ENCODE results near the gene DAGLB. TPM values are rescaled to one million over a fixed set of nuclear protein-coding genes. Genes with fewer than 3 reads are reported as not detected.

Gene DAGLB
- total and polyA plus RNA-seq, 11 donors, result 4.1 to 17.2 (median 7.4) TPM

DNA sequence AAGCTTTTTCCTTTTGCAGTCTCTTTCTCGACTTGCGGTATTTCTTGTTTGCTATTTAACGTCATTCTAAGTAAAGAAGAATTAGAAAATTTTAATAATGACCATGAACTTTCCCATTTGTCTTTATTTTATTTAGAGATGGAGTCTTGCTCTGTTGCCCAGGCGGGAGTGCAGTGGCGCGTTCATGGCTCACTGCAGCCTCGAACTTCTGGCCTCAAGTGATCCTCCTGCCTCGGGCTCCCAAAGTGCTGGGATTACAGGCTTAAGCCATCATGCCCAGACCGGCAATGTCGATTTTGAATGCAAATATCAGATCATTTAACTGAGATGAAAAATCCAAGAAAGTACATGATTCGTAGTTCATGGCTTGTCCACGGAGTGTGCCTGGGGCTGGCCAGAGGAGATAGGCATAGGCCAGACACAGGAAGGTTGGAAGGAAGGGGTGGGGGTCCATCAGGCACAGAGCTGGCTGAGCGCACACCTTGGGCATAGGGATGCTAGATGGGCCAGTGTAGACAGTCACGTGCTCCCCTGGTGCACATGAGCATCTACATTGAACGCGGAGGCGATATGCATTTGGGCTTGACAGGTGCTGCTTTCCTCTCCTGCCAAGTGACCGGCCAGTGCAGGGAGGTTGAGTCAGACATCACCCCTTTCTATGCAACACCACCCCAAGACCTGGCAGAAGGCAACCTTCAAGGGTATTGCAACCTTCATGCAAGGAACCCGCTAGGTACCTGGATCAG is 38.9 kb upstream of the DAGLB start:
- WGBS, 4 donors, result 91 to 95% (median 95%) methylated on average over 18 to 19 of the region's 19 CpGs
- no peaks in the 10 kb centered on the region for H3K27me3 ChIP-seq

DNA sequence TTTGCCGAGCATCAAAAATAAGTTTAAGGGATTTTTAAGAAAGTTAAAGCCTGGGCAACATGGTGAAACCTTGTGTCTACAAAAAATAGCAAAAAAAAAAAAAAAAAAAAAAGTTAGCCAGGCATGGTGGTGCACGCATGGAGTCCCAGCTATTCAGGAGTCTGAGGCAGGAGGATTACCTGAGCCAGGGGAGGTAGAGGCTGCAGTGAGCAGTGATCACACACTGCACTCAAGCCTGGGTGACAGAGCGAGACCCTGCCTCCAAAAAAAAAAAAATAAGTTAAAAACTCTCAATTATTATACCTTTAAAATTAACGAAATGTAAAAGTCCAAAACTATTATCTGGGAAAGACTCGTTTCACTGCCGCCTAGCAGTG is 35.0 kb upstream of the DAGLB start:
- intact Hi-C loops (cut with DNase I), result no loop called here
- Histone ChIP-seq H3K27ac (peak overlapping the region; percentile 61 to 98 (median 95)), H3K4me3 (peak overlapping the region; percentile 83 to 100 (median 98)), H3K27me3 (no peaks in the 10 kb centered on the region), H3K9me3 (no peaks in the 10 kb centered on the region), H3K36me3 (peaks cover 0 to 27% (median 0%) of the 10 kb centered on the region in 9 donors), H3K4me1 (peaks cover 11 to 57% (median 44%) of the 10 kb centered on the region in 12 donors)
- WGBS, 4 donors, result 28 to 39% (median 35%) methylated on average over 6 of the region's 6 CpGs
- DNase-seq, result no peak
- TF ChIP-seq, protein P1, sequence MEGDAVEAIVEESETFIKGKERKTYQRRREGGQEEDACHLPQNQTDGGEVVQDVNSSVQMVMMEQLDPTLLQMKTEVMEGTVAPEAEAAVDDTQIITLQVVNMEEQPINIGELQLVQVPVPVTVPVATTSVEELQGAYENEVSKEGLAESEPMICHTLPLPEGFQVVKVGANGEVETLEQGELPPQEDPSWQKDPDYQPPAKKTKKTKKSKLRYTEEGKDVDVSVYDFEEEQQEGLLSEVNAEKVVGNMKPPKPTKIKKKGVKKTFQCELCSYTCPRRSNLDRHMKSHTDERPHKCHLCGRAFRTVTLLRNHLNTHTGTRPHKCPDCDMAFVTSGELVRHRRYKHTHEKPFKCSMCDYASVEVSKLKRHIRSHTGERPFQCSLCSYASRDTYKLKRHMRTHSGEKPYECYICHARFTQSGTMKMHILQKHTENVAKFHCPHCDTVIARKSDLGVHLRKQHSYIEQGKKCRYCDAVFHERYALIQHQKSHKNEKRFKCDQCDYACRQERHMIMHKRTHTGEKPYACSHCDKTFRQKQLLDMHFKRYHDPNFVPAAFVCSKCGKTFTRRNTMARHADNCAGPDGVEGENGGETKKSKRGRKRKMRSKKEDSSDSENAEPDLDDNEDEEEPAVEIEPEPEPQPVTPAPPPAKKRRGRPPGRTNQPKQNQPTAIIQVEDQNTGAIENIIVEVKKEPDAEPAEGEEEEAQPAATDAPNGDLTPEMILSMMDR (IDR thresholded peaks at IDR 0.05), result no peak
- no peak for TF ChIP-seq POLR2A (IDR thresholded peaks at IDR 0.05)
- ATAC-seq, result no peak

More for the DNA sequence above, 38.9 kb upstream of the DAGLB start:
- Histone ChIP-seq H3K4me3 (no peak overlapping the region), H3K4me1 (peaks cover 4 to 24% (median 18%) of the 10 kb centered on the region in 12 donors), H3K27ac (no peak overlapping the region), H3K9me3 (peaks cover 0 to 8% (median 0%) of the 10 kb centered on the region in 12 donors), H3K36me3 (peaks cover 0 to 6% (median 0%) of the 10 kb centered on the region in 9 donors)
- ATAC-seq (no peak), DNase-seq (no peak)
- intact Hi-C loops (cut with DNase I), result no loop called here
- TF ChIP-seq, protein P1 (IDR thresholded peaks at IDR 0.05), result no peak

DNA sequence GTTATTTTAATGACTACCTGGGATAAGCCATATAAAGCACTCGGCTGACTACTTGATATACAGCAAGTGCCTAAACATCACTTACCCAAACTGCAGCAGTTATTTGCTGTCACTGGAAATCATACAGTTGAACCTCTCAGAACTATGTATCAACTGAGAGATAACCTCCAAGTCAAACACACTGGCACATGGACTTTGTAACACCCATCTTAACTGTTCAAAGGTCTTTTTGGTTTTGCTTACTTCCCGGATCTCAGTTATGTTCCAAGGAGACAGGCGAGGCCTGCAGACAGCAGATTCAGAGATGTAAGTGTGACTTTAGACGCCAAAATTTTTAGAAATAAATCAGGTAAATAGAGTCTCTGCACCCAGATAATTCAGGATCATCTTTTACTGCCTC is 34.6 kb upstream of the DAGLB start:
- TF ChIP-seq, protein P1 (IDR thresholded peaks at IDR 0.05), result no peak
- TF ChIP-seq POLR2A (IDR thresholded peaks at IDR 0.05), result no peak
- Histone ChIP-seq H3K4me3 (peak overlapping the region in 10 of 12 donors; percentile 83 to 100 (median 98)), H3K4me1 (peaks cover 11 to 61% (median 47%) of the 10 kb centered on the region in 12 donors), H3K36me3 (peaks cover 0 to 30% (median 0%) of the 10 kb centered on the region in 9 donors), H3K27ac (peak overlapping the region in 2 of 12 donors; percentile 96 to 97), H3K9me3 (no peaks in the 10 kb centered on the region), H3K27me3 (no peaks in the 10 kb centered on the region)
- intact Hi-C loops (cut with DNase I), result no loop called here
- ATAC-seq (no peak), DNase-seq (no peak)
- 56 to 72% (median 65%) methylated on average over 4 of the region's 4 CpGs for WGBS, 4 donors

DNA sequence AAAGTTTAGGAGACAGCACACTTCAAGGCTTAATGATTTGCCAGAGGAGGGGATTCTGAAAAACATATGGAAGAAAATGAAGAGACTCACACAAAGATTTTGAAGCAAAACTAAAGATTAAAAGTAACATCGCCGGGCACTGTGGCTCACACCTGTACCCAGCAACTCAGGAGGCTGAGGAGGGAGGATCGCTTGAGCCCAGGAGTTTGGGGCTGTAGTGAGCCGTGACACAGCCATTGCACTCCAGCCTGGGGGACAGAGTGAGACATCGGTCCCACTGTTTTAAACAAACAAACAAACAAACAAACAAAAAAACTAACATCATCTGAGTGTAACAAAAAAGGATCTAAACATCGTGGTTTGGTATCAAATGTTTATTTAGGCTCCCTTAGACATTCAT is 33.7 kb upstream of the DAGLB start:
- peak overlapping the region in 3 of 12 donors; percentile 6 to 99 (median 13) for H3K4me3 ChIP-seq
- no peaks in the 10 kb centered on the region for H3K27me3 ChIP-seq
- no peaks in the 10 kb centered on the region for H3K9me3 ChIP-seq
- no peak overlapping the region for H3K27ac ChIP-seq
- intact Hi-C loops (cut with DNase I), result no loop called here
- peaks cover 11 to 70% (median 53%) of the 10 kb centered on the region in 12 donors for H3K4me1 ChIP-seq
- TF ChIP-seq, protein P1 (IDR thresholded peaks at IDR 0.05), result no peak
- TF ChIP-seq POLR2A (IDR thresholded peaks at IDR 0.05), result no peak
- no peak for DNase-seq
- ATAC-seq, result no peak
- H3K36me3 ChIP-seq, result peaks cover 0 to 38% (median 0%) of the 10 kb centered on the region in 9 donors
- WGBS, 4 donors, result 73 to 90% (median 88%) methylated on average over 6 of the region's 6 CpGs
